Gastroesophageal sphincter (tissue), 4 donors: Measurements from ENCODE around the gene GNPTG. TPM values are rescaled to one million over a fixed set of nuclear protein-coding genes. Genes with fewer than 3 reads are reported as not detected.

Experiments used
- ATAC-seq: fragments of 150-250 bp; one replicate; pipeline ENCODE4 v1.9.1; 2016; ENCODE audit warnings: mild to moderate bottlenecking, moderate library complexity
- H3K27ac ChIP-seq, 4 donors: fragments of 200-600 bp; sonication (generic) in 3 of 4; 1 replicate in 3 of 4; 2 replicates in 1 of 4; pipeline ENCODE4 v1.5.1; 2016 to 2019
- H3K27me3 ChIP-seq: fragments of 200-600 bp; sonication (generic); one replicate; pipeline ENCODE4 v1.5.1; 2019
- H3K36me3 ChIP-seq, 2 donors: fragments of 200-600 bp; sonication (generic); one replicate each; pipeline ENCODE4 v1.5.1; 2019; ENCODE audit warnings: control low read depth in 1 of 2
- H3K4me1 ChIP-seq, 3 donors: fragments of 200-600 bp; sonication (generic); 1 replicate in 2 of 3; 2 replicates in 1 of 3; pipeline ENCODE4 v1.5.1; 2016 to 2019; ENCODE audit warnings: control low read depth in 2 of 3
- H3K4me3 ChIP-seq, 2 donors: fragments of 200-600 bp; sonication (generic); one replicate each; pipeline ENCODE4 v1.5.1; 2019; ENCODE audit warnings: mild to moderate bottlenecking in 1 of 2, moderate library complexity in 1 of 2
- H3K9me3 ChIP-seq, 3 donors: fragments of 200-600 bp; sonication (generic); one replicate each; pipeline ENCODE4 v1.5.1; 2017 to 2019; ENCODE audit warnings: control low read depth in 2 of 3
- EP300 ChIP-seq: sonication (generic); formaldehyde crosslinking; IDR thresholded peaks from one replicate; pipeline ENCODE4 v1.6.1; 2017; ENCODE audit warnings: antibody characterized with exemption, mild to moderate bottlenecking
- POLR2A ChIP-seq, 2 donors: fragments of 450-650 bp; IDR thresholded peaks; one replicate each; pipeline ENCODE4 v1.6.1; 2017; ENCODE audit warnings: antibody characterized with exemption in 2 of 2, mild to moderate bottlenecking in 2 of 2, moderate library complexity in 1 of 2
- POLR2AphosphoS5 ChIP-seq: sonication (generic); formaldehyde crosslinking; IDR thresholded peaks from one replicate; pipeline ENCODE4 v1.6.1; 2017; ENCODE audit warnings: antibody characterized with exemption
- WGBS, 2 donors: methylation state at CpG; one replicate each; pipeline ENCODE4 v1.1.5; 2018; ENCODE audit warnings: low coverage in 1 of 2; 5-methylcytosine and 5-hydroxymethylcytosine counted together
- total RNA-seq, 4 donors: library from RNA; depleted of rRNA; stranded (reverse); fragments of >200 nt; gene quantifications; one replicate each; pipeline ENCODE4 v1.1.0, GENCODE V29; 2016
- TF ChIP-seq, protein P1 (sequence below), 4 experiments: fragments of 200-600 bp in 2 of 4; fragments of 450-650 bp in 2 of 4; sonication (generic) in 1 of 4; IDR thresholded peaks; one replicate each; pipeline ENCODE4 v1.5.1; 2017 to 2019; ENCODE audit warnings: antibody characterized with exemption in 4 of 4, mild to moderate bottlenecking in 2 of 4, moderate library complexity in 2 of 4

GNPTG gene
- total RNA-seq, 4 donors from 2014 or later: 45.1 to 55.3 (median 50.5) TPM

DNA sequence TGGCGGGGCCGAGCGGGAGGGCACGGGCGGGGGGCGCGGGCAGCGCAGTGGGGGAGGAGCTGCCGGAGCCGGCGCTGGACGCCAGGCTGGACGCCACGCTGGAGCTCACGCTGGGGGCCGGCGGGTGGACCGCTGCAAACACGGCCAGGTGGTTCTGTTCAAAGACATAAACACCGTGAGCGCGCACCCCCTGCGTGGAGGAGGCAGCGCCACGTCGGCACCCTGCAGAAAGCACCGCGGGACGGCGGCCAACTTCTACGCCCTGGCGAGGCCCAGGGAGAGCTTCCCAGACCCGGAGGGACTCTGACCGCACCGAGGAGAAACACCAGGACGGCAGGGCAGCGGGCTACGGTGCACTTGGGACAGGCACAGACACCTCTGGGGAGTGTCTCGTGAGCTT is 33.5 kb downstream of the GNPTG start:
- Histone ChIP-seq H3K27ac (no peak overlapping the region), H3K36me3 (peaks cover 0 to 100% of the 10 kb centered on the region in 2 donors), H3K4me1 (peaks cover 0 to under 1% (median 0%) of the 10 kb centered on the region in 3 donors), H3K27me3 (no peaks in the 10 kb centered on the region), H3K4me3 (no peak overlapping the region), H3K9me3 (no peaks in the 10 kb centered on the region)
- no peak for ATAC-seq
- TF ChIP-seq EP300: no peak
- TF ChIP-seq, protein P1, sequence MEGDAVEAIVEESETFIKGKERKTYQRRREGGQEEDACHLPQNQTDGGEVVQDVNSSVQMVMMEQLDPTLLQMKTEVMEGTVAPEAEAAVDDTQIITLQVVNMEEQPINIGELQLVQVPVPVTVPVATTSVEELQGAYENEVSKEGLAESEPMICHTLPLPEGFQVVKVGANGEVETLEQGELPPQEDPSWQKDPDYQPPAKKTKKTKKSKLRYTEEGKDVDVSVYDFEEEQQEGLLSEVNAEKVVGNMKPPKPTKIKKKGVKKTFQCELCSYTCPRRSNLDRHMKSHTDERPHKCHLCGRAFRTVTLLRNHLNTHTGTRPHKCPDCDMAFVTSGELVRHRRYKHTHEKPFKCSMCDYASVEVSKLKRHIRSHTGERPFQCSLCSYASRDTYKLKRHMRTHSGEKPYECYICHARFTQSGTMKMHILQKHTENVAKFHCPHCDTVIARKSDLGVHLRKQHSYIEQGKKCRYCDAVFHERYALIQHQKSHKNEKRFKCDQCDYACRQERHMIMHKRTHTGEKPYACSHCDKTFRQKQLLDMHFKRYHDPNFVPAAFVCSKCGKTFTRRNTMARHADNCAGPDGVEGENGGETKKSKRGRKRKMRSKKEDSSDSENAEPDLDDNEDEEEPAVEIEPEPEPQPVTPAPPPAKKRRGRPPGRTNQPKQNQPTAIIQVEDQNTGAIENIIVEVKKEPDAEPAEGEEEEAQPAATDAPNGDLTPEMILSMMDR (IDR thresholded peaks at IDR 0.05): no peak
- 97 to 100% methylated on average over 5 to 7 of the region's 39 CpGs for WGBS, 2 donors

- Histone ChIP-seq H3K27me3 (no peaks in the 10 kb centered on the region), H3K27ac (no peak overlapping the region), H3K9me3 (no peaks in the 10 kb centered on the region), H3K36me3 (peaks cover 0 to 100% of the 10 kb centered on the region in 2 donors), H3K4me3 (no peak overlapping the region), H3K4me1 (no peaks in the 10 kb centered on the region)
- WGBS, 2 donors: no CpG with 5 or more reads among the region's 16 CpGs
- TF ChIP-seq POLR2AphosphoS5 (no peak), POLR2A (IDR thresholded peaks at IDR 0.05) (no peak), EP300 (no peak)
- TF ChIP-seq, protein P1 (IDR thresholded peaks at IDR 0.05): no peak
- peak; percentile 19 for ATAC-seq
These were observed 35.6 kb downstream of the GNPTG start for GRCh38 chr16:1387331-1387730.

- no peak for ATAC-seq
- Histone ChIP-seq H3K4me1 (no peaks in the 10 kb centered on the region), H3K36me3 (peaks cover 0 to 100% of the 10 kb centered on the region in 2 donors), H3K9me3 (no peaks in the 10 kb centered on the region), H3K4me3 (no peak overlapping the region), H3K27me3 (no peaks in the 10 kb centered on the region), H3K27ac (no peak overlapping the region)
- WGBS, 2 donors: no CpG with 5 or more reads among the region's 7 CpGs
- TF ChIP-seq, protein P1 (IDR thresholded peaks at IDR 0.05): no peak
- TF ChIP-seq POLR2A (IDR thresholded peaks at IDR 0.05) (no peak), POLR2AphosphoS5 (no peak), EP300 (no peak)
These were observed 38.0 kb downstream of the GNPTG start for GRCh38 chr16:1389762-1390161.

GRCh38 chr16:1390239-1390779 is 38.6 kb downstream of the GNPTG start:
- no peak for ATAC-seq
- Histone ChIP-seq H3K4me3 (no peak overlapping the region), H3K9me3 (no peaks in the 10 kb centered on the region), H3K27me3 (no peaks in the 10 kb centered on the region), H3K27ac (no peak overlapping the region), H3K4me1 (no peaks in the 10 kb centered on the region), H3K36me3 (peaks cover 0 to 100% of the 10 kb centered on the region in 2 donors)
- no peak for TF ChIP-seq EP300
- TF ChIP-seq, protein P1 (IDR thresholded peaks at IDR 0.05): no peak
- TF ChIP-seq POLR2A (IDR thresholded peaks at IDR 0.05): no peak
- no peak for TF ChIP-seq POLR2AphosphoS5
- WGBS, 2 donors: 80 to 85% methylated on average over 1 to 15 of the region's 28 CpGs

DNA sequence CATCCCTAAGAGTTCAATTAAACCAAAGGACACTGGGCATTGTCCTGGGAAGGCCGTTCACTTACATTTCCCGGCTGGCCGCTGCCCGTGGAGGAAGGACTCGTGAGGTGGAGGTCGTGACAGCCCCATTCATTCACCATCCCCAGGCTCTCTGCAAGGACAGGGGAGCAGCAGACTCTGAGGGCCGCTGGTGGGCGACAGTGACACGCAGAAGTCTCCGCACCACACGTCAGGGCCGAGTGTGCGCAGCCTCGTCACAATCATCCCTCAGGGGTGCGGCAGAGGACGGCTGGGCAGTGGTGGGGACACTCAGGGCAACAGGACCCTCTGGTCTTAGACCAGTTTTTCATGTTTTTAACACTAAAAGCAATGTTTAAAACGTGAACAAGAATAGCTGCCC is 41.1 kb downstream of the GNPTG start:
- 86 to 92% methylated on average over 6 to 9 of the region's 17 CpGs for WGBS, 2 donors
- Histone ChIP-seq H3K4me1 (no peaks in the 10 kb centered on the region), H3K27ac (no peak overlapping the region), H3K27me3 (no peaks in the 10 kb centered on the region), H3K9me3 (no peaks in the 10 kb centered on the region), H3K4me3 (no peak overlapping the region), H3K36me3 (peaks cover 0 to 97% of the 10 kb centered on the region in 2 donors)
- TF ChIP-seq EP300 (no peak), POLR2AphosphoS5 (no peak), POLR2A (IDR thresholded peaks at IDR 0.05) (no peak)
- TF ChIP-seq, protein P1 (IDR thresholded peaks at IDR 0.05): no peak
- no peak for ATAC-seq
